Measurements from ENCODE around the gene SMIM36.
"Not testable (repeated sequence)": the region's sequence is repeated elsewhere in the genome, so short reads cannot be mapped to it uniquely, and the experiment has no call there.

The SMIM36 gene

GRCh38 chr17:55453839-55454557 is 57.3 kb downstream of the SMIM36 start:
- DNase-seq: peak in 1 of 2 donors; percentile 28

GRCh38 chr17:55452139-55452790 is 59.0 kb downstream of the SMIM36 start:
- DNase-seq: no peak

GRCh38 chr17:55451758-55452138 is 59.5 kb downstream of the SMIM36 start:
- no peak for DNase-seq

DNA sequence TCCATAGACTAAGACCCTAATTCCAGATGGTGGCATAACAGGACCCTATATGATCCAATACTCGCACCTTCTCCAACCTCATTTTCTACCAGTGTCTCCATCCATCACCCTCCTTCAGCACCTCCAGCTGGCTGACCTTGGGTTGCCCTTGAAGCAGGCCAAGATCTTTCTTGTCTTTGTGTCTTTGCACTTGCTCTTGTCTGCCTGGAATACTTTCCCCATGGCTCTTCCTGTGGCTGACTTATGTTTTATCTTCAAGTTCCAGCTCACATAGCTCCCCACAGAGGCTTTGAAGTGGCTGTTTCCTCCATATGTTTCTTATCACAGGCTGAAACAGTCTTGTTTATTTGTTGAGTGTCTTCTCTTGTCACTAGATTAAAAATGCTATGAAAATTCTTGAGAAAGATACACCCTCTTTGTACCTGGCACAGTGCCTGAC is 60.0 kb downstream of the SMIM36 start:
- DNase-seq: no peak

GRCh38 chr17:55450232-55450825 is 60.9 kb downstream of the SMIM36 start:
- no peak for DNase-seq

- DNase-seq: no peak
Observed at GRCh38 chr17:55448681-55449080, 62.6 kb downstream of the SMIM36 start.

DNA sequence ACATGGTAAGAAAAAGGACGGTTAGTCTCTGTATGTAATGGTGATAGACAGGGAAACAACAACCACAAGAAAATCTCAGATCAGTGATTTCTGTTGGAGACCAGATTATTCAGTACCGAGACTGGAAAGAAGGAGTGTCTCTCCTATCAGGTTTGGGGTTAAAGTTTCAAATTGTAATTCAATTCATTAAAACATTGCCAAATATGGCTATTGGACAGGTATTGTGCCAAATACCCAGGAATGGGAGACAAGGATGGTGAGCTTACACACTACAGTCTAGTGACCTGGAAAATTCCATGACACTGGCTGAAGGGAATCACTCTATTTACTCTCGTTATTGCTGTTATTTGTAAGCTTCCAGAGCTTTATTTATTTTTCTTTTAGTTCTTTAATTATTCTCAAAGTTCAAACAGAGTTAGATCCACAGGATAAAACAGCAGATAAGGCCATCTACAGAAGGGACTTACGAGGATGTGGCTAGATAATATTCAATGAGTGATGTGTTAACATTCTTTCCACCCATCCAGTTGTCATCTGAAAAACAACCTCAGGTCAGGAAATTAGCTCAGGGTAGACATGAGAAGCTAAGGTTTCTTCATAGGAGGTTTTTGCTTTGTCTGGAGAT is 64.6 kb downstream of the SMIM36 start:
- no peak for DNase-seq

GRCh38 chr17:55446004-55446403 is 65.2 kb downstream of the SMIM36 start:
- DNase-seq: not testable (repeated sequence)

DNA sequence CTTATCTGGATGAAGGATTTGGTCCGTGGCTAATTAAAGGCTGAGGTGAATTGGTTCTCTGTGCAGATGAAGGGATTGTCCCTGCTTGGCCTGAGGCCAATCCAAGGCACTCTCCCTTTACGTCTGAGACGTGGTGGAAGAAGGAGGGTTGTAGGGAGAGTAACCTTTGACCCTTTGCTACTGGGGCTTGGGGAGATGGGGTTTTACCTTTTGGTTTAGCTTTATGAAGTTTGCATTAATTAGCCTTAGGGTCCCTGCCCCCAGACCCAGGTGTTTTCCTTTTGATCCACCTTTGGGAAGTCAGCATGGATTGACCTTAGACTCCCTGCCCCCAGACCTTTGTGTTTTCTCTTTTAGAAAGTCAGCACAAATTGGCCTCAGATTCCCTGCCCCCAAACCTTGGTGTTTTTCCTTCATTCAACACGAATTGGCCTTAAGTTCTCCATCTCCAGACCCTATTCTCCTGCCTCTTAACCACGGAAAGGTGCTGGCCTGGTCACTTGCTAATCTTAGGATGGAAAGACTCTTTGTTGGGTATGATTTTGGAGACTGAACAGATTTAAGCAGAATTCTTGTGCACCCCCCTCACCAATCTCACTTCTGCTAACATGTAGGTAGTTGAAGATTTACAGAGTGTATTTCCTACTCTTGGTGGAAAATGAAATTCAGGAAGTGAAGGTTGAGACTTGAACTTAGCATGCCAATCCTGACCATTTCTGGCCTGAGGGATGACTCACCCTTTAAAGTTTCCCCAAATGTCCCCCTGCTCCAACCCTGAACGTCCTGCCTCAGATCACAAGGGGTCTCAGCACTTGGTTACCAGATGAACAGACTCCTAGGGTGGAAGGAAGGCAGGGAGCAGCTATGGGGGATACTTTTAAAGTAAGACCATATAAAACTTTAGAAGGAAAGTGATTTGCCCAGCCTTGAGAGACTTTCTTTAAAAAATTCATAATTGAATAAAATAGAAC is 66.5 kb downstream of the SMIM36 start:
- no peak for DNase-seq

- DNase-seq: no peak
Observed at GRCh38 chr17:55443904-55444303, 67.3 kb downstream of the SMIM36 start.

DNA sequence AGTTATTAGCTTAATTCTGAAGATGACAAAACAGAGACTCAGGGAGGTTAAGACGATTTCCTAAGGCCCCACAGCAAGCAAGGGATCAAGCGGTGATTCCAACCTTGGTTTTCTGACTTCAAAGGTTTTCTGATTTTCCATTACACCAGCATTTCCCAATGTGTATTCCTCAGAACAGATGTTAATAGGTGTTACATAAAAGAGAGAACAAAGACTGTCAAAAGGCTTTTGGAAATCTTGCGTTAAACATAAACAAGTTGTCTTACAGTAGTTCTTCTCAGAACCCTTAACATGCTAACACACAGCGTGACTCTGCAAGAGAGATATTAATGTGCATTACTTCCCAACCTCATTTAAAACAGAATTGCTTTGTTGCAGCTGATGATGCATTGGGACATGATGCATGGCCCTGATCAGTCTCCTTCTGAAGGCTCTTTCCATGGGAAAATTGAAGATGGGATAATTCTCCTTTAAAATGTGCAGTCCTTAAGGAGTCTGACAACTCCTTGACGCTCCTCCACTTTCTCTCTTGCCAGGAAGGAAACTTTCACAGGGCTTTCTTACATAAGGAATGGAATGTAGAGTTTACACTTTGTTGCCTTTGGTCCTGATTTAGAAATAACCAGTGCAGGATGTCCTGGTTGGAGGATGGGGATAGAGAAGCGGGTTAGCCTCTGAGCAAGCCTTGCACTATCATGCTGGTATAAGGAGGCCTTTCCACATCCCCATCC is 68.1 kb downstream of the SMIM36 start:
- DNase-seq: no peak

DNA sequence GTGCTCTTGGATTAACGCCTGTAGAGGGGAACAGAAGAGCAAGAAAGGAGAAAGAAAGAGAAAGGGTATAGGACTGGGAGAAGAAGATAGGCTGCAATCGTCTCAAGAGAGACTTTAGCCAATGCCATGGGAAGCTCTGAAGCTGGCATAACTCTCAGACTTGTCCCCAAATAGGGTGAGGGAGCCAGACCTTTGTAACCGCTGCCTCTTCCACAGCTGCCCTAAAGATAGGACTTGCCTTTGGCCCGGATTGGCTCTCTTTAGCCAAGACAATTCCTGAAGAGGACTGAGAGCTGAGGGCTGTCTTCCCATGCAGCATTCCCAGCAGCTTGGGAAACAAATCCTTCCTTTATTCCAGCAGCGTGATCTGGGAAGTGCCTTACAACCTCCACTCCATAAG is 68.8 kb downstream of the SMIM36 start:
- DNase-seq: no peak

- DNase-seq: no peak
Observed at GRCh38 chr17:55441544-55441943, 69.7 kb downstream of the SMIM36 start.

DNA sequence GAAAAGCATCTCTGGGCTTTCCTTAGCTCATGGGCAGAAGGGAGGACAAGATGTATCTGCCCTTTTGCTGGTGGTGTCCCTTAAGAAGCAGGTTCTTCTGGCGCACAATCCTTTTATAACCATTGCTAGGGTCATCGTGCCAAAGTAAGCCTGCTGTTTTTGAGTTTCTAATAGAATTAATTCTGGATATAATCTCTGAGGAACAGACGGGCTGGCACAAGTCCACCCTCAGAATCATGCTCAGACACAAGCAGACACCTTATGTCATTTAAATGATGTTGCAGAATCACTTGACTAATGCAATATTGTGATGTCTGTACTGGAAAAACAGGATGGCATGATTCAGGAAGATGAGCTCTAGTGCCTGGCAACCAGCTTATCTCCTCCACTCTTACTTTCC is 70.9 kb downstream of the SMIM36 start:
- no peak for DNase-seq

DNA sequence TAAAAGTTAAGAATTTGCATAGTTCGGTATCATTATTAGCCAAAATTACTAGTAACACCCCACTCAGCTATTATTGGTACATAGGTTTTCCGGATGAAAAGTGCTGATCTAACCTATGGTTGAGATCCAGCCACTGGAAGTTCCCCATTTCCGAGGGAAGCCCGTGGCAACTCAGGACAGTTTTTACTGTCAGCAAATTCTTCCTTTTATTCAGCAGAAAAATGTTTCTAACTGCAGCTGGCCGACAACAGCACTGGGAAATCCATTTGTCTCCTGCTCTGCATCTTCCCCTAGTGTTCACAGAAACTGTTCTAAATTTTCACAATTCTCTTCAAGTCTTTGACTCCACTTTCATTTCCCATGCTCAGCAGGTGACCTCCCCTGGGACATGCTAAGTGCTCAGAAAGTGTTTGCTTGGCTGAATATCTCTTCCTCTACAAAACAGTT is 74.1 kb downstream of the SMIM36 start:
- DNase-seq: no peak

DNA sequence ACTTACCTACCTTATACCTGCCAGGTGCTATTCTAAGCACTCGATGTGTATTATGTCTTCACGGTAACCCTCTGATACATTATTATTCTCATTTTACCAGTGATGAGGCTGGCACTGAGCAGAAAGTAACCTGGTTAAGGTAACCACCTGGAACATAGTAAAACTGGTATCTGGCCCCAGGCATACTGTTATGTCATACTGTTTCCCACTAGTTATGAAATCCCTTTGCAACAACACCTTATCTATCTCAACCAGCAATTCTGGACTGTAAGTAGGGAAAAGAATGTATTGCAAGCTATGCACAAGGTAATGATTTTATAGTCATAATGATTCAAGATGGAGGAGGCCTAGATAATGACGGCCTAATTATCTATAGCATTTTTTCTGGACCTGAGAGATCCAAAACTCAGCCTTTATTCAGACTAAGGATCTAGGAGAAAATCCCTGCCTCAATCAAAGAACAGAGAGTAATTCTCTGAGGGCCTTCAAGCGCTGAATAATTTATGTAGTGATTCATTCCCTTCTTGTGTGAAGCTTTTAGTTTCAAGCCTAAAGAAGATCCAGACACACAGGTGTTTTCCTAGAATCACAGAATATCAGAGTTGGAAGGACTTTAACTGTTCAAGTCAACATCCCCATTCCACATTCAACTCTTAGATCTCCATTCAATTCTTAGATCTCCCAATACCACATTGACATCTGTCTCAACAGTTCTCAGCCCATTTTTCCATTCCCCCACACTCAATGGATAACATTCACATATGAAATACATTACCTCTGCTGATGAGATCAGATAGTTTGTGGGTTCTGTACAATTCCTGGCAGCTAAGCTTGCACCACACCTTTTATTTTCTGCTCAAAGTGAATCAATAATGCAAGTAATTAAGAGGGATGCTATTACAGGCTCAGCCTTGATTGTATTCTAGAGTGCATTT is 74.8 kb downstream of the SMIM36 start:
- DNase-seq: no peak

DNA sequence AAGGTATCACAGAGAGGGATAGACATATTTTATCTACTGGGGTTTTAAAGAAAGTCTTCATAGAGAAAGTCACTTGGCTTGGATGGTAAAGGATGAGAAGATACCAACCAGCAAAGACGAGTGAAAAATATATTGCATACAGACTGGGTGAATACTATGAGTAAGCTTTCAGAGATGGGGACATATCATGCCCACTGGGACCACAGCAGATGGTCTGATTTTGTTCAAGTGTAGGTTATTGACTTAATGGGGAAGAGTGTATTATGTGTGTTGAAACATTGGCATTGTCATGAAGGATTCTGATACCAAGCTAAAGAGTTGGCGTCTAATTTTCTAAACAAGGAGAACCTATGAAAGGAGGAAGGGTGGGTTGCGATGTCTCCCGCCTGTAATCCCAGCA is 75.8 kb downstream of the SMIM36 start:
- DNase-seq: no peak

- no peak for DNase-seq
Observed at GRCh38 chr17:55434721-55435120, 76.5 kb downstream of the SMIM36 start.

DNA sequence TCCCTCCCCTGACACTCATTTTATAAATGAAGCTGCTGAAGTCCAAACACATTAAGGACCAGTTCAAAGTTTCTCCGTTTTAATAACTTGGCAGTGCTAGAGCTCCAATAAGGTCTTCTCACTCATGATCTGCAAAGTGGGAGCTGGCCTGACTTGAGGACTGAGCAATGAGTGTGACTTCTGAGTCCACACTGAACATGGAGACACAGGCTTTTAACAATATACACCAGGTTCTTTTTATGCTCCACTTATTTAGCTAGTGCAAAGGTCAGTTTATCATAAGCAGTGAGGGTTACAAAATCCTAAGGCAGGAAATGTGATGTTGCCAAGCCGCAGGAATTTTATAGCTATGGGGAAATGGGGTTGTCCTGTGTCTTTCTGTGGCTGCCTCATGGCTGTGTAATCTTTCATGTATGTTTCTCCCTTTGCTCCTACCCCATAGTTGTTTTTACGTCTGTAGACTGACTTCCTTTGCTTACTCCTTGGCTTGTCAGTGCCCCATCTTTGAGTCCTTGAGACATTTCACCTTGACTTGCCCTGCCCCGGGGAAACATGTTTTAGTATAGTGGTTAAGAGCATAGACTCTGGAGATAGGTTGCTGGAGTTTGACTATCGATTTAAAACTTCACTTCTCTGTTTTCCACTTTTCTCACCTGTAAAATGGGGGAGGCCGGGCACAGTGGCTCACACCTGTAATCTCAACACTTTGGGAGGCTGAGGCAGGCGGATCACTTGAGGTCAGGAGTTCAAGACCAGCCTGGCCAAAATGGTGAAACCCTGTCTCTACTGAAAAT is 77.4 kb downstream of the SMIM36 start:
- no peak for DNase-seq

Data from hippocampal formation (tissue), 2 donors.